TTC549 (cell line): ENCODE data around the gene BMF.

Source experiments
- FAIRE-seq: peaks from 2 replicates; lab custom pipeline; 2012; peaks lifted over from hg19 to GRCh38; lab: Jason Lieb, UNC

The BMF gene

GRCh38 chr15:40065166-40065565 lies 43.5 kb downstream of the BMF start:
- FAIRE-seq, result no peak

GRCh38 chr15:40064231-40064894 lies 44.3 kb downstream of the BMF start:
- no peak for FAIRE-seq

- no peak for FAIRE-seq
These were observed 45.1 kb downstream of the BMF start for GRCh38 chr15:40063563-40064011.

- FAIRE-seq, result no peak
These were observed 45.7 kb downstream of the BMF start for GRCh38 chr15:40062816-40063562.

- no peak for FAIRE-seq
These were observed 47.3 kb downstream of the BMF start for GRCh38 chr15:40061212-40061901.

GRCh38 chr15:40060236-40060961 lies 48.3 kb downstream of the BMF start:
- FAIRE-seq, result no peak

- FAIRE-seq, result no peak
These were observed 48.9 kb downstream of the BMF start for GRCh38 chr15:40059821-40060220.

GRCh38 chr15:40058476-40059140 lies 50.1 kb downstream of the BMF start:
- no peak for FAIRE-seq

- no peak for FAIRE-seq
These were observed 52.9 kb downstream of the BMF start for GRCh38 chr15:40055576-40056293.

- FAIRE-seq, result no peak
These were observed 53.7 kb downstream of the BMF start for GRCh38 chr15:40054855-40055575.

GRCh38 chr15:40054605-40054854 lies 54.1 kb downstream of the BMF start:
- FAIRE-seq, result no peak

- FAIRE-seq, result no peak
These were observed 54.7 kb downstream of the BMF start for GRCh38 chr15:40053831-40054604.

- no peak for FAIRE-seq
These were observed 55.4 kb downstream of the BMF start for GRCh38 chr15:40053079-40053830.

GRCh38 chr15:40052604-40053003 lies 56.1 kb downstream of the BMF start:
- no peak for FAIRE-seq

- FAIRE-seq, result no peak
These were observed 56.9 kb downstream of the BMF start for GRCh38 chr15:40051616-40052415.

GRCh38 chr15:40050788-40051470 lies 57.8 kb downstream of the BMF start:
- FAIRE-seq, result no peak

- no peak for FAIRE-seq
These were observed 59.7 kb downstream of the BMF start for GRCh38 chr15:40048926-40049475.
